HG03045 (cell line): ENCODE results near the gene CELF6.

ENCODE experiments used
- ATAC-seq: cut with Tn5 transposase; IDR thresholded peaks from one replicate; pipeline ENCODE4 v1.9.1; 2021; ENCODE audit warnings: mild to moderate bottlenecking, moderate library complexity; ENCODE audit not compliant: unreplicated experiment

CELF6 gene

DNA sequence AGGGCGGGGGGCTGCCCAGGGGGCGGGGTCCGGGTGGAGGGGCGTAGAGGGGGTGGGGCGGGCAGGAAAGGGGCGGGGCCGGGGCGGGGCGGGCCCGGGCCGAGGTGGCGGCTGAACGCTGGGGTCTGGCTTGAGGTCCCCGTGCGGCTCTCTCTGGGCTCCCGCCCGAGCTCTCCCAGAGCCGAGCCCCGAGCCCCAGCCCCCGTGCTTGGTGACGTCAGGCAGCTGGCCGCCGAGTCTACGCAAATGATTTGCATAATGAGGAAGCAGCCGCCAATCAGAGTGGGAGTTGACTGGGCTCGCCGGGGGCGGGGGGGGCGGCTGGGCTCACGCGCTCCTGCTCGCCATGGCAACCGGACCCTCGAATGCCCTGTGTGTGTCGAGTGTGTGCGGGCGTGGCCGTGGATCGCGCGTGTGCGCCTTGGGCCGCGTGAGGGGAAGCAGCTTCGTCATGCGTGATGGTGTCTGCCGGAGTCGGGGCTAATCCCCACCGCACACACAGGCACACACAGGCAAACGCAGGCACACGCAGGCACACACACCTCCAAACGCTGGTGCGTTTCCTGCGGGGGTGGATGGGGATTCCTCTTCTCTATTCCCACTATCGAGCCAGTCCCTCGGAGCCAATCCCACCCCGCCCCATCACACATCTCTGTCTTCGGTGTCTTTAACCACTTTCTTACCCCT lies at the start of gene CELF6:
CELF6 (minus strand) TSS at position 173 of the 687 bp plus-strand sequence. CDS start 283 bp downstream, outside the sequence.
- ATAC-seq, result peak; percentile 68

GRCh38 chr15:72368899-72369298 lies 48.9 kb upstream of the CELF6 start:
- no peak for ATAC-seq

- no peak for ATAC-seq
Observed at GRCh38 chr15:72368325-72368724, 48.4 kb upstream of the CELF6 start.

GRCh38 chr15:72365844-72366243 lies 45.9 kb upstream of the CELF6 start:
- ATAC-seq, result peak; percentile 71

DNA sequence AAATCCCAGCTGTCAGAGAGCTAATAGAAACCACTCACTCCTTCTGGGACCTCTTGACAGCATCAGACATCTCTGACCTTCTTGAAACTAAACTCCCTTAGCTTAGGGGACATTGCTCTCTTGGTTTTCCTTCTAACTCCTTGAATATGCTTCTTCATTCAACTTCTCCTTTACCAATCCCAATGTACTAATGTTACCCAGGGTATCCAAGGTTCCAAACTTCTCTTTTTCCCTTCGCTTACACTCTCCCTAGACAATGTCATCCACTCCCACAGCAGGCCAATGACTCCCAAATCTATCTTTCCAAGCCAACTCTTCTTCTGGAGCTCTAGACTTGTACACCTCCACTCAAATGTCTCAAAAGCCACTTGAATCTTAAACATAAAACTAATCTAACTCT lies 41.2 kb upstream of the CELF6 start:
- ATAC-seq, result no peak

GRCh38 chr15:72358650-72359171 lies 38.8 kb upstream of the CELF6 start:
- ATAC-seq, result no peak

- ATAC-seq, result no peak
Observed at GRCh38 chr15:72358121-72358520, 38.2 kb upstream of the CELF6 start.

DNA sequence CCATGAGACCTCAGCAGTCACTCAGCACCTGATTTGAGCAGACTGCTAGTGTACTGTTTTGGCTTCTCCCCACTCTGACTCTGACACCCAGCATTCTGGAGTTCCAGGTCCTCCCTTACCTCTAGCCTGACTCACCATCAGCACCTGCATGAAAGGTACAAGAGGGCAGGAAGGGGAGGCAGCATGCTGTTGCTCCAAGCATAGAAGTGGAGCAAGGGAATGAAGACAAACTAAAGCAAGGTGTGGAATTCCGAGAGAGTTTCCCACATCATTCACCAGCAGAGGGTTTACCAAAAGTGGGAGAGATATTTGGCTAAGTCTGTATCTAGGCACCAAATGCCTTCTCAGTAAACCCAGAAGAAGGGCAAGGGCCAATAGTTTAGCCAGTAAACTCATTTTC lies 34.5 kb upstream of the CELF6 start:
- no peak for ATAC-seq

GRCh38 chr15:72353266-72353665 lies 33.3 kb upstream of the CELF6 start:
- ATAC-seq, result no peak

DNA sequence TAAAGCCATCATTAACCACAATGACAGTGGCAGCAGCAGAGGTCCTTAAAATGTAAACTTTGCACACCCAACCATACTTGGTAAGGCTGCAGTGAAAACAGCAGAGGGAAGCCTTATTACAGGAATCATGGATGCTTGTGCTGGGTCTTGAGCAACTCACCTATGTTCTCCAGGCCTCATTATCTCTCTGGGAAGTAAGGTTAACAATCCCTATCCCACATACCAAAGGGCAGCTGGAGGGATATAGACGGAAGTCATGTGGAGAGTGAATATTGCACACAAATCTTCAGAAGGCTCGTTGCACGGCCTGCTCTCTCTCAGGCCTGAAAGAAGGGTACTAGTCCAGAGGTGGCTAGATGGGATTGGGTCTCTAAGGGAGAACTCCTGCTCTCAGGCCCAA lies 25.8 kb upstream of the CELF6 start:
- no peak for ATAC-seq

GRCh38 chr15:72345280-72345679 lies 25.3 kb upstream of the CELF6 start:
- no peak for ATAC-seq

DNA sequence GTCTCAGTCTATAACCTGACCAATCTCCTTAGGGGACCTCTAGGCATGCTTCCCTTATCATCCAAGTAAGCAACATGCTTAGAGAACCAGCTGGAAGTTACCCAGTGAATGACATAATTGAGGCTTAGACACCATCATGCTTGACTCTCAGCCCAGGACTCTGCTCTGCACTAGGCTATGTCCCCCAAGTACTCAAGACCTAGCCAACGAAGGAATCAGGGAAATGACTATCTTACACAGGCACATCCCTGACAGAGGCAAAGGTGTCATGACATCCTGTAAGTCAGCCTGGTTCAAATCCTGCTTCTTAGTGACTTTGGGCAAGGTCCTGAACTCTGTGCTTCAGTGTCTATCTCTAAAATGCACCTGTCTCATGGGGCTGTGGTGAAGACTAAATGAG lies 24.6 kb upstream of the CELF6 start:
- no peak for ATAC-seq

DNA sequence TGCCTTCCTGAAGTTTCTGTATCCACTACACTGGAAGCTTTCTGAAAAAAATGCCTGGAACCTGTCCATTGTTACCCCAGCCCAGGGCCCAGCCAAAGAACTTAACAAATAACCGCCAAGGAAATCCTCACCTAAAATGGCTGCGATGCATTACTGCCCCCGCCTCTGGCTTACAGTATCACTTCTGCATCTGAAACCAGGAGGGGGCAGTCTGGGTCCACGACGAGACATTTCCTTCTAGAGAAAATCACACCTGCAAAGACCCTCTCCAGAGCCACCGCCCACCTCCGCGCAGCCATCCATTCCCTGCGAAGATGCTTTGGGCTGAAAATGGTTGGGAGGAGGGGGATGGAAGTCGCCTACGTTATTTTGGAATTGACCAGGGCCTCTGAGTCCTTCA lies 22.4 kb upstream of the CELF6 start:
- no peak for ATAC-seq

- no peak for ATAC-seq
Observed at GRCh38 chr15:72341361-72341760, 21.4 kb upstream of the CELF6 start.

DNA sequence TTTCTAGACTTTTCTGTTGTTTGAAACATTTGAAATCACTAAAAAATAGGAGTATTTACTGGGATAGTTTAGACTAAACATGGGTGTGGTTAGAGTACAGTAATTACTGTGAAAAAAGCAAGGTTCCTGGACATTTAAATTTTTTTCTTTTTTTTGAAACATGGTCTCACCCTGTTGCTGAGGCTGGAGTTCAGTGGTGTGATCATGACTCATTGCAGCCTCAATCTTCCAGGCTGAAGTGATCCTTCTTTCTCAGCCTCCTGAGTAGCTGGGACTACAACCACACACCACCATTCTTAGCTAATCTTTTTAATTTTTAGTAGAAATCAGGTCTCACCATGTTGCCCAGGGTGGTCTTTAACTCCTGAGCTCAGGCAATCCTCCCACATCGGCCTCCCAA lies 20.4 kb upstream of the CELF6 start:
- ATAC-seq, result no peak

DNA sequence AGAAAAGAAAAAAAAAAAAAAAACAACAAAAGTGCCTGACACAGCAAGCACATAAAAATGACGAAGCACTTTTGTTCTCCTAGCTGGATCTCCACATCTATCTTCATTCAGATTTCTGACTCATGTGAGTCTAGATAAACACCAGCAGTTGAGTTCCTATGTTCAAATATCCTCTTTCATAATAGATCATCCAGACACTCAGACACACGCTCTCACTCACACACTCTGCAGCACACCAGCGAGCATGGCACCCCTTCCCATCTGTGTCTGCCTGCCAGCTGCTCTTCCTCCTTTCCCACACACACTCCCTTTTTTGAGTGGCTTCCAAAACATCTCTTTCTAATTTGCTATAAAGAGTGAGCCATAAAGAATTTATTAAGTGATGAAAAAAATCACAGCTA lies 19.8 kb upstream of the CELF6 start:
- no peak for ATAC-seq

DNA sequence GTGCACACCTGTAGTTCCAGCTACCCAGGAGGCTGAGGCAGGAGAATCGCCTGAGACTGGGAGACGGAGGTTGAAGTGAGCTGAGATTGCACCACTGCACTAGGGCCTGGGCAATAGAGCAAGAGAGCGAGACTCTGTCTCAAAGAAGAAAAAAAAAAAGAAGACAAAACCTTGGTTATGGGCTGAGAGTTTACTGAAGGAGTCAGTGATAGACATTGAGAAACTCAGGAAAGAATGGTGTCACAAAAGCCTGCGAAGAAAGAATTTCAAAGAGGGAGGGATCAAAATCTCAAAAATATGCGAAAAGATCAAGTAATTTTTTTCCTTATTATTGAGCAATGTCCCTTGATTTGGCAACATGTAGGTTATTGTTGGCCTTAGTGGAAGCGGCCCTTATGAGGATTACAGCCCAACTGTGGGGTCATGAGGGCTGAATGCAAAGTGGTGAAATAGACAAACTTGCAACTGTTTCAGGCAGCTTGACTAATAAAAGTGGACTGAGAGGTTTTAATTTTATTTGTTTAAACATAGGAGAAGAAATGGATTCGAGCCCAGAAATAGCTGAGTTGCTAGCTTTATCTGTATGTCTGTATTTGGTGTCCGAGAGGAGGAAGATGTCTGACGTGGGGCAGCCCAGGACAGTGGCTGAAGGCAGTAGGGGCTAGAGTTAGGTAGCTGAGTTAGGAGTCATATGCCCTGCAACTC lies 18.8 kb upstream of the CELF6 start:
- no peak for ATAC-seq

DNA sequence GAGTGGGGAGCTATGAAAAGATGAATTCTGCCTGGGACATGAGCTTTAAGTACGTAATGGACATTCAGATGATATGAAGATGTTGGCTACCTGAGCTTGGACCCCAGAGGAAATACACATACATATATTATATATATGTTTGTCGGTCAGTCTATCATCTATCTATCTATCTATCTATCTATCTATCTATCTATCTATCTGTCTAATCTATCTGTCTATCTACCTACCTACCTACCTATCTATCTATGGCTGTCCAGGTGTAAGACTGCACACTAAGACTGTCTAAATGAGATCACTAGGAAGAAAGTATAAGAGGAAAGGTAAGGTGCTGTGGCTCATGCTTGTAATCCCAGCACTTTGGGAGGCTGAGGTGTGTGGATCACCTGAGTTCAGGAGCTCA lies 18.2 kb upstream of the CELF6 start:
- ATAC-seq, result no peak

DNA sequence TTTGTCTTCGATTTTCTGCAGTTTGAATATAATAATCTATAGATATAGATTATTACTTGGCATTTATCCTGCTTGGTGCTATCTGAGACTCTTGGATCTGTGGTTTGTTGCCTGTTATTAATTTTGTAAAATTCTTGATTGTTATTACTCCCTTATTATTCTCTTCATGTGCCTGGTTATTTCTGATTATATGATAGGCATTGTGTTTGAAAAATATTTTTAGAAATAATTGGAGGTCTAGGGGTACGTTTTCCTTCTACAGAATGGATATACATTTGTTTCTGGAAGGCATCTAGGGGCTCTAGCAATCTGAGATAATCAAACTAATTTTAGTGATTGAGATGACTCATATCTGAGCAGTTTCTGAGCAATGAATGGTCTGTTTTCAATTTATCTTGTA lies 14.9 kb upstream of the CELF6 start:
- ATAC-seq, result no peak

- ATAC-seq, result no peak
Observed at GRCh38 chr15:72331021-72331420, 11.1 kb upstream of the CELF6 start.

- ATAC-seq, result no peak
Observed at GRCh38 chr15:72323752-72324151, 3.8 kb upstream of the CELF6 start.

- peak; percentile 11 for ATAC-seq
Observed at GRCh38 chr15:72319360-72319984, 485 bp downstream of the CELF6 start.
